Breast epithelium (tissue), 4 donors: Measurements from ENCODE around the gene CLDN7. TPM values are rescaled to one million over a fixed set of nuclear protein-coding genes. Genes with fewer than 3 reads are reported as not detected.
A peak's percentile ranks its signal among the peaks of the same experiment; 100 is the strongest.

Source experiments
- DNase-seq, 2 donors: peaks; one replicate each; pipeline ENCODE4 v3.0.0-alpha.2; 2019; ENCODE audit warnings: low spot score in 2 of 2
- H3K27ac ChIP-seq, 2 donors: fragments of 200-600 bp; sonication (generic) in 1 of 2; one replicate each; pipeline ENCODE4 v1.5.1; 2016 to 2019; ENCODE audit warnings: mild to moderate bottlenecking in 1 of 2
- H3K27me3 ChIP-seq, 2 donors: fragments of 200-600 bp; sonication (generic) in 1 of 2; one replicate each; pipeline versions ENCODE4 v1.5.1 to v1.6.0; 2017 to 2019; ENCODE audit warnings: control low read depth in 1 of 2, mild to moderate bottlenecking in 1 of 2
- H3K36me3 ChIP-seq: fragments of 200-600 bp; one replicate; pipeline ENCODE4 v1.5.1; 2019
- H3K4me1 ChIP-seq, 2 donors: fragments of 200-600 bp; sonication (generic); one replicate each; pipeline ENCODE4 v1.5.1; 2016 to 2019; ENCODE audit warnings: control low read depth in 1 of 2
- H3K4me3 ChIP-seq, 3 donors: fragments of 200-600 bp; sonication (generic); 1 replicate in 2 of 3; 2 replicates in 1 of 3; pipeline ENCODE4 v1.5.1; 2016 to 2019; ENCODE audit warnings: mild to moderate bottlenecking in 3 of 3, moderate library complexity in 2 of 3
- H3K9me3 ChIP-seq, 2 donors: fragments of 200-600 bp; sonication (generic) in 1 of 2; one replicate each; pipeline ENCODE4 v1.5.1; 2016 to 2019; ENCODE audit warnings: control low read depth in 1 of 2
- CTCF ChIP-seq, 3 donors: fragments of 450-650 bp; IDR thresholded peaks; one replicate each; pipeline ENCODE4 v1.5.1; 2016 to 2017; ENCODE audit warnings: antibody characterized with exemption in 3 of 3, mild to moderate bottlenecking in 3 of 3, moderate library complexity in 3 of 3
- POLR2A ChIP-seq: fragments of 450-650 bp; IDR thresholded peaks from one replicate; pipeline ENCODE4 v1.6.1; 2016; ENCODE audit warnings: antibody characterized with exemption, mild to moderate bottlenecking, moderate library complexity
- POLR2AphosphoS5 ChIP-seq, 3 donors: sonication (generic); formaldehyde crosslinking; IDR thresholded peaks; one replicate each; pipeline ENCODE4 v1.6.1; 2017; ENCODE audit warnings: antibody characterized with exemption in 3 of 3
- intact Hi-C: fragments of 100-400 bp; cut with DNase I; formaldehyde crosslinking; loops from one replicate; pipeline ENCODE4 v1.15.1; 2023; ENCODE audit warnings: low total_unique reads
- total RNA-seq, 3 donors: library from RNA; depleted of rRNA; stranded (reverse); fragments of >200 nt; gene quantifications; one replicate each; pipeline ENCODE4 v1.1.0, GENCODE V29; 2016

The CLDN7 gene
- total RNA-seq, 3 donors from 2014 or later, result 5.4 to 95.9 (median 60.0) TPM

GRCh38 chr17:7259555-7259889 lies 2.8 kb downstream of the CLDN7 start:
- H3K9me3 ChIP-seq, result no peaks in the 10 kb centered on the region
- H3K36me3 ChIP-seq, result no peaks in the 10 kb centered on the region
- DNase-seq, result no peak
- H3K4me1 ChIP-seq, result peaks cover 0 to 6% of the 10 kb centered on the region in 2 donors
- H3K27ac ChIP-seq, result peak overlapping the region; percentile 75 to 96
- H3K4me3 ChIP-seq, result no peak overlapping the region
- no peak for TF ChIP-seq POLR2AphosphoS5 (IDR thresholded peaks at IDR 0.05)
- no peak for TF ChIP-seq POLR2A
- no peak for TF ChIP-seq CTCF (IDR thresholded peaks at IDR 0.05)
- peaks cover 5 to 12% of the 10 kb centered on the region in 2 donors for H3K27me3 ChIP-seq
- intact Hi-C loops, result no loop called here

DNA sequence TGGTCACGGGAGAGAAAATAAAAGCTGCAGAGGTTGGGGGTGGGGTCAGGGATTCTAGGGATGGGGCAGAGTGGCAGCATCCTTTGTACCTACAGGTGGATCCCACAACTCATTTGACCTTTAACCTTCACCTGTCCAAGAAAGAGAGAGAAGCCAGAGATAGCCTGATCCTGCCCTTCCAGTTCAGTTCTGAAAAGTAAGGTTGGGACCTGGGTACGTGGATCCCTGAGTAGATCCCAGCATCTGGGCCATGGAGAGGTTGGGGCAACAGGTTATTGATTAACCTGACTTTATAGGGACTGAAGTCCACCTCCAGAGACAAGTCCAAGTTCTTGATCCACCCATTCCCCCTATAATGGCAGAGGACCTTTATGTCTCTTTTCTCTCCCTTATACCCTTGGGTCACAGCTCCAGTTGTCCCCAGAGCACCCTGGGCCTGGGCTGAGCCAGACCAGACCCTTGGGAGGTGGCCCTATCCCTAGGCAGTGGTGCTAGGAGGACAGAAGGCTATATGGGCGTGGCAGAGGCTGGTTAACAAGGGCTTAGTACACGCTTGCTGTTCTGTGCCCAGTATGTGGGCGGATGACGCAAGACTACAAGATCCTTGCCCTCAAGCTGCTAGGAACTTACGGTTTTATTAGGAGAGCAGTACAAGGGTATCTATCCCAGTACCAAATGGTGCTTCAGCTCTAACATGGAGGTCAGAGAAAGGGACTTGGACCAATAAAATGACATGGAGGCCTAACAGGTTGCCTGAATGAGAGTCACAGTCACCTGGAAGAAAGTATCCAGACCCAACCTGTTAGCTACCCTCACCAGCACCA lies 3.3 kb downstream of the CLDN7 start:
- peak overlapping the region; percentile 75 to 96 for H3K27ac ChIP-seq
- peaks cover 0 to 6% of the 10 kb centered on the region in 2 donors for H3K4me1 ChIP-seq
- no peaks in the 10 kb centered on the region for H3K36me3 ChIP-seq
- H3K27me3 ChIP-seq, result peaks cover 5 to 12% of the 10 kb centered on the region in 2 donors
- no peaks in the 10 kb centered on the region for H3K9me3 ChIP-seq
- no peak overlapping the region for H3K4me3 ChIP-seq
- intact Hi-C loops, result no loop called here
- peak in 1 of 3 donors; percentile 8 for TF ChIP-seq POLR2AphosphoS5 (IDR thresholded peaks at IDR 0.05)
- no peak for TF ChIP-seq POLR2A
- peak in 1 of 2 donors; percentile 78 for DNase-seq

GRCh38 chr17:7256766-7257456 lies 5.4 kb downstream of the CLDN7 start:
- H3K27ac ChIP-seq, result no peak overlapping the region
- TF ChIP-seq CTCF (IDR thresholded peaks at IDR 0.05), result no peak
- no peak for TF ChIP-seq POLR2A
- TF ChIP-seq POLR2AphosphoS5 (IDR thresholded peaks at IDR 0.05), result no peak
- peaks cover 6 to 9% of the 10 kb centered on the region in 2 donors for H3K4me1 ChIP-seq
- H3K4me3 ChIP-seq, result no peak overlapping the region
- no peaks in the 10 kb centered on the region for H3K9me3 ChIP-seq
- intact Hi-C loops, result no loop called here
- no peak for DNase-seq
- peaks cover 0 to 3% of the 10 kb centered on the region in 2 donors for H3K27me3 ChIP-seq
- no peaks in the 10 kb centered on the region for H3K36me3 ChIP-seq

DNA sequence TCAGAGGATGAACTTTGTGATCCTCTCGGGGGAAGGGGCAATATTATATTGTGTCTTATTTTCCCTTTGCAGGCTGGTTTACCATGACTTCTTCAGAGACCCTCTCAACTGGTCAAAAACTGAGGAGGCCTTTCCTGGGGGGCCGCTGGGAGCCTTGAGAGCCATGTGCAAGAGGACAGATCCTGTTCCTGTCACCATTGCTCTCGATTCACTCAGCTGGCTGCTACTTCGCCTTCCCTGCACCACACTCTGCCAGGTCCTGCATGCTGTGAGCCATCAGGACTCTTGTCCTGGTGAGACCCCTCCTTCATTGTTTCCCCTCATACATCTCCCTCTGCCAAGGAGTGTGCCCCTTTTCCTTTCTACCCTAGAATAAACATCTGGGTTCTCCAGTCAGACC lies 7.8 kb downstream of the CLDN7 start:
- DNase-seq, result no peak
- Histone ChIP-seq H3K27ac (no peak overlapping the region), H3K4me3 (no peak overlapping the region), H3K36me3 (no peaks in the 10 kb centered on the region), H3K4me1 (peaks cover 0 to 20% of the 10 kb centered on the region in 2 donors), H3K27me3 (no peaks in the 10 kb centered on the region), H3K9me3 (no peaks in the 10 kb centered on the region)
- intact Hi-C loops, result no loop called here
- TF ChIP-seq POLR2A (no peak), CTCF (IDR thresholded peaks at IDR 0.05) (no peak), POLR2AphosphoS5 (IDR thresholded peaks at IDR 0.05) (no peak)

- intact Hi-C loops, result no loop called here
- Histone ChIP-seq H3K27me3 (no peaks in the 10 kb centered on the region), H3K4me3 (peak overlapping the region; percentile 84 to 93 (median 87)), H3K9me3 (no peaks in the 10 kb centered on the region), H3K4me1 (peaks cover 3 to 28% of the 10 kb centered on the region in 2 donors), H3K36me3 (no peaks in the 10 kb centered on the region), H3K27ac (peak overlapping the region; percentile 100)
- TF ChIP-seq POLR2AphosphoS5 (IDR thresholded peaks at IDR 0.05) (no peak), CTCF (IDR thresholded peaks at IDR 0.05) (no peak), POLR2A (no peak)
- DNase-seq, result no peak
Observed at GRCh38 chr17:7253082-7253481, 9.2 kb downstream of the CLDN7 start.
